ENCODE data around the gene GFOD1. TPM values are rescaled to one million over a fixed set of nuclear protein-coding genes. Genes with fewer than 3 reads are reported as not detected.
A peak's percentile ranks its signal among the peaks of the same experiment; 100 is the strongest.

GFOD1 gene
- total RNA-seq, 1 donor, result 17.5 TPM

GRCh38 chr6:13427801-13428582 is 59.4 kb downstream of the GFOD1 start:
- DNase-seq (ENCODE audit: low read depth in 2 of 3, low spot score in 2 of 3), result peak in 2 of 3 donors; percentile 71 to 73

DNA sequence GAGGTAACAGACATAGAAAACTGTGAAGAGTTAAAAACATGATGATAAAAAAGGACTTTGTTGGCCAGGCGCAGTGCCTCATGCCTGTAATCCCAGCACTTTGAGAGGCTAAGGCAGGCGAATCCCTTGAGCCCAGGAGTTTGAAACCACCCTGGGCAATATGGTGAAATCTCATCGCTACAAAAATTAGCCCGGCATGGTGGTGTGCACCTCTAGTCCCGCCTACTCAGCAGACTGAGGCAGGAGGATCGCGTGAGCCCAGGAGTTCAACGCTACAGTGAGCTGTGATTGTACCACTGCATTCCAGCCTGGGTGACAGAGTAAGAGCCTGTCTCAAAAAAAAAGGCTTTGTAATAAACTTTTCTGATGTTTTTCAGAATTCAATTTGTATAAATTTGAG is 60.1 kb downstream of the GFOD1 start:
- DNase-seq (ENCODE audit: low read depth in 2 of 3, low spot score in 2 of 3), result no peak

DNA sequence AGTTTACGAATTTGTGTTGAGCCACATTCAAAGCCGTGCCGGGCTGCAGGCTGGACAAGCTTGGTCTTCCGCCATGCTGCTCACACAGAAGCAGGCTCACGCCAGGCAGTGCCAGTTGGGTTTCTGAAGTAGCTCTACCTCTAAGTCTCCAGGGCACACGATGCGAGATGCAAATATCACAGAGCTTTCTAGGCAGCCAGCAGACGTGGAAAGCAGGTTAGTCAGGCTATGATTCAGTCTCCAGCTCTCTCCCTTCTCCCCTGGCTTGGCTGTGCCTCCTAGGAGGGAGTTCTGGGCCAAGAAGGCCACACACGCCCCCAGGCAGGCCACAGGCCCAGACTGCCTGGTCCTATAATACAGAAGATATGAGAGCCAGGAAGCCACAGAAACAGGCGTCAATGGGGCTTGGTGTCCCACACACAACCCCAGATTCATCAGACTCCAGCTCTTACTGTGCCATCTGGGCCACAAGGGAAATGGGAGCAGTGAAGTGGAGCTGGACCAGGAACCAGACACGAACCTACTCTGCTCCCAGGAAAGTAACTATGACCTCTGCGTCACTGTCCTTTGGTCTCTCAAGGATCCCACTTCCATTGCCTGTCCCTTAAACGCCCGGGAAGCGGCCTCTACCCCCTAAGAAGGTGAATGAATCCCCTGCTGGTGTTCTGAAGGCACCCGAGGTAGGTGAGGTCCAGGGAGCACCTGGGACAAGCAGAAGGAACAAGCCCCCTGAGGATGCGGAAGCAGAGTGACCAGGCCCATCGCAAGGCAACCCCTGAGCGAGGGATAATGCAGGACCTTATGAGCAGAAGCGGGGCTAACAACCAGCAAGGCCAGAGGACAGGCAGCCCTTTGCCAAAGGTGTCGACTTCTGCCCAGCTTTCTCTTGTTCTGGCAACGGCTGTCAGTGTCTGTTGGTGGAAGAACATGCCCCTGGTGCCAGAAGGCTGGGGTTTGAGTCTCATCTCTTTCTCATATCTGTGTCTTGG is 61.2 kb downstream of the GFOD1 start:
- no peak for DNase-seq (ENCODE audit: low read depth in 2 of 3, low spot score in 2 of 3)

DNA sequence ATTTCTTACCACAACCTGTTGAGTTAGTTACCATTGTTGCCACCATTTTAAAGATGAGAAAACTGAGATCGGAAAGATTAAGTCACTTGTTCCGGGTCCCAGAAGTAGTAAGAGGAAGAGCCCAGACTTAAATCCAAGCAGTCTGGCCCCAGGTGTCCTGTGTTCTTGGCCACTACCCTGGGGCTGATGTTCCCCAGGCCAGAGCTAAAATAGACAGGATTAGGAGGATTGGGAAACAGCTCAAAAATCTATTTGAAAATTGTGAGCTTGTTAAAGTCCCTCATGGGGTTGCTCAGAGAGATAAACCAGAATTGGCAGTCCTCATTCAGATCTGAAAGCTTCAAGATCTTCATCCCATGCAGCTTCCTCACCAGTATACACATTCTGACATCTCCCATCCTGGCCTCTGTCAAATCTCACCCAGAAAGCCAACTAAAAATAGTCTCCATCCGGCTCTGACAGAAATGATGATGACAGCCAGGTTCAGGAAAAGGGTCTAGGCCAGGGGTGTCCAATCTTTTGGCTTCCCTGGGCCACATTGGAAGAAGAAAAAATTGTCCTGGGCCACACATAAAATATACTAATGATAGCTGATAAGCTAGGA is 62.0 kb downstream of the GFOD1 start:
- no peak for DNase-seq (ENCODE audit: low read depth in 2 of 3, low spot score in 2 of 3)

GRCh38 chr6:13423252-13423651 is 64.1 kb downstream of the GFOD1 start:
- no peak for DNase-seq (ENCODE audit: low read depth in 2 of 3, low spot score in 2 of 3)

- DNase-seq (ENCODE audit: low read depth in 2 of 3, low spot score in 2 of 3), result no peak
Observed at GRCh38 chr6:13422681-13423221, 64.6 kb downstream of the GFOD1 start.

DNA sequence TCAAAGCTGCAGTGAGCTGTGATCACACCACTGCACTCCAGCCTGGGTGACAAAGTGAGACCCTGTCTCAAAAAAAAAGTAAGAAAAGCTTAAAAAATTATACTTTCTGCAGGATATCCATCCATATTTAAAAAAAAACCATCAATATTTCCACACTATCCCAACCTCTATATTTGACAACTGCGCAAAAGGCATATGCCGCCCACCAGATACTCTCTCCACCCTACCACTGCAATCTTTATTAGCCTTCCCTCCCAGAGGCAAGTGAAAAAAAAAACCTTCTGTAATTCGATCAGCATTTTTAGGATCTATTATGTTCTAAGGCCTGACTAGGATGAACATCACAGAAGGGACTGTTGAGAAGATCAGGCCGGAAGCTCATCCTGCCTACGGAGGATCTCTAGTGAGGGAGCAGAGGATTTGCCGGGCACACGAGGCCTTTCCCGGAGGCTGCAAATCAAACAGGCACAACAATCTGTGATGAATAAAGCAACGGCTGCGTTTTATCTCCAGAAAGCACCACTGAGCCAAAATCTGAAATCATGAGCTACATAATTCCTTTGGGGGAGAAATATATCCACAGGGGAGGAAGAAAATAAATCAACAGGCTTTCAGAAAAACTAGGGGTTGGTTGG is 65.9 kb downstream of the GFOD1 start:
- no peak for DNase-seq (ENCODE audit: low read depth in 2 of 3, low spot score in 2 of 3)

DNA sequence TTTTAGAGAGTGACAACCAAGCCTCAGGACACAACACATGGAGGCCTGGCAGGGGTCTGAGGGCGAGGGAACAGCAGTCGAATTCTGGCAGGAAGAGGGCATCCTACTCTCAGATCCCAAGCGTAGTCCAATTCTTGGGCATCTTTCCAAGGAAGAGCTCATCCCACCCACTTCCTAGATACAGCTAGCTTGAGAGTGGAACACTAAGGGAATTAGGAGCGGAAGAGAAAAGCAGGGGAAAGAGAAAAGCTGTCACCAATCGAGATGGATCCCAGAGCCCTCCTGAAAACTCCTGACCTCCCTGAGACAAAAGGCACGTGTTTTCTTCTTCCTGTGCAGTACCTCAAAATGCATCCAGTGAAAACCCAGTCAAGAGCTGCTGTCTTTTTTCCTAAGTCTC is 67.1 kb downstream of the GFOD1 start:
- no peak for DNase-seq (ENCODE audit: low read depth in 2 of 3, low spot score in 2 of 3)

GRCh38 chr6:13419422-13420195 is 67.8 kb downstream of the GFOD1 start:
- DNase-seq (ENCODE audit: low read depth in 2 of 3, low spot score in 2 of 3), result peak in 1 of 3 donors; percentile 58

- no peak for DNase-seq (ENCODE audit: low read depth in 2 of 3, low spot score in 2 of 3)
Observed at GRCh38 chr6:13418844-13419243, 68.6 kb downstream of the GFOD1 start.

DNA sequence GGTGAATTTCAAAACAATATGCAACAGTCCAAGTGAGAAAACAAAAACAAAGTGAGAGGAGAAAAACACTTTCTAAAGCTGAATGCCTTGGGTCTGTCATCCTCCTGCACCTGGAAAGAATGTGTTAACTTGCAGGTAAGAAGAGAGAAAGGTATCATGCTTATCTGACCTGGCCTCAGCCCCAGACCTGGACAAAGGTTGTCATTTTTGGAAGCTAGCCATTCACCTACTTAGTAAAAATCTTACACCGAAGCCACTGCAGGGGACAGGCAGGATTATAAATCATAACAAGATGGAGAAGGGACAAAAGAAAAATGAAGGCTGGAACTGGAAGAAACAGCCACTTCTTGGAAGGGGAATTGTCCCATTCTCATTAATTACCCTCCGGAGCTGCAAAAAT is 69.4 kb downstream of the GFOD1 start:
- no peak for DNase-seq (ENCODE audit: low read depth in 2 of 3, low spot score in 2 of 3)

DNA sequence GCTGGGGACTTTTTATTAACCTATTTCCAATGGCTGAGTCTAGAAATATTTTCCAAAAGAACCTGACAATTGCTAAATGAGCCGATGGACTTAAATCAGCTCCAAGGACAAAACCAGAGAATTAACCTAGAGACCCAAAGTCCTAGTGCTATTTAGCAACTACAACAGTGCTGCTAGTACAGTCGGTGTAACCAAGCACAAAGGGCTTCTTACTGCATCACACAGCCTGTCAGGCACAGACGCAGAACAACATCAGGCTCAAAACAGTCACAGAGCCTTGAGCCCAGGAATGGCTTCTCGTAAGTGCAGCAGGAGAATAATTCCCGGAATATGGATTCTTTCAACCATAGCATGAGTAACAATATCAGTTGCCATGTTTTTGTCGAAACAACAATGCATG is 70.0 kb downstream of the GFOD1 start:
- no peak for DNase-seq (ENCODE audit: low read depth in 2 of 3, low spot score in 2 of 3)

- DNase-seq (ENCODE audit: low read depth in 2 of 3, low spot score in 2 of 3), result no peak
Observed at GRCh38 chr6:13415283-13415682, 72.1 kb downstream of the GFOD1 start.

- DNase-seq (ENCODE audit: low read depth in 2 of 3, low spot score in 2 of 3), result peak in 1 of 3 donors; percentile 75
Observed at GRCh38 chr6:13413900-13414555, 73.4 kb downstream of the GFOD1 start.

DNA sequence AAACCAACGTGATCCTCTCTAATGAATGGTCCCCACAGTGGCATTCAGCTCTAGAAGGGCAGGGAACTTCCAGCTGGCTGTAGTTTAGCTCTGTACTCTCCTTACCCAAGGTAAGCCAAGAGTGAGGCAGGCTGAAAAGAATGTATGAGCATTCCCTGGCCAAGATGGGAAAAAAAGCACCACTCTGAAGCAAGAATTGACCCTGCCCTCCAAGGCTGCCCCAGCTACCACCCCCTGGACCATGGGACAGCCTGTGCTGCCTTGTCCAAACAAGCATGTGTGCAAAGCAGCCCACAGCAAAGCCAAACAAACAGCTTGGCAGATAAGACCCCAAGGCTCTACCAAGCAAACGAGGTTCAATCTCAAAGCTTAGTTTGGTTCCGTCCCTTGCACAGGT is 73.9 kb downstream of the GFOD1 start:
- DNase-seq (ENCODE audit: low read depth in 2 of 3, low spot score in 2 of 3), result no peak

DNA sequence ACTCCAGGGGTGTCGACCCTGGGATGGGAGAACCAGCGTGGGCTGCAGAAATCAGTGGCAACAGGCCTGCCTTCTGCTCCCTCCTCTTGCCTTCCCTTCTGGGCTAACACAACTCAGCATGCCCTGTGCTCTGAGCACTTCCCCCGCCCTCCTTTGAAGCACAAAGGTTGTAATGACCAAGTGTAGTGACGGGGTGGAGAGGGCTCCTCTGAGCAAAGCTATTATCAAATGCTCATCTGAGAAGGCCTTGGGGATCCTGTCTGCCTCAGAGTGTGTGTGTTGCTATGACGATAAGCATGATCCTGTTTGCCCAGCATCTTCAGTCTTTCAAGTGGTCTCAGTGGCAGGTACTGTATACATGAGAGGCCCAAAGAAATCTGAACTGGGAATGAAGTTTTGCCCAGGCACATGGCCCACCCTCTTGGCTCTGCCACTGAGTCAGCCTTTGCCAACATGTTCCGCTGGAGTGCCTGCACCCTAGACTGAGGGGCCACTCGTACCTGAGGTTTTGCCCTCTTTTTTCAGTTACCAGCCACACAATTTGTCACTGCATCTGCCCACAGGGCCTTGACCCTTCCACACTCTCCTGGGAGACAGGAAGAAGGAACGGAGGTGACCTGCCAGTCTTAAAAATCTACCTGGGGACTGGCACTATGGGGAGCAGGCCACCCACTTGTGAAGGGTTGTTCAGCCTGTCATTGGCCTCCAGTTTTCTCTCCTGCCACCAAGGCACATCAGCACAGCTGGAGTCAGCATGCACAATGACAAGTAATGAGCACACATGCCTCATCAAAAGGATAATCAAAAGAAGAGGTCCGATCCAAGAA is 74.5 kb downstream of the GFOD1 start:
- DNase-seq (ENCODE audit: low read depth in 2 of 3, low spot score in 2 of 3), result no peak

DNA sequence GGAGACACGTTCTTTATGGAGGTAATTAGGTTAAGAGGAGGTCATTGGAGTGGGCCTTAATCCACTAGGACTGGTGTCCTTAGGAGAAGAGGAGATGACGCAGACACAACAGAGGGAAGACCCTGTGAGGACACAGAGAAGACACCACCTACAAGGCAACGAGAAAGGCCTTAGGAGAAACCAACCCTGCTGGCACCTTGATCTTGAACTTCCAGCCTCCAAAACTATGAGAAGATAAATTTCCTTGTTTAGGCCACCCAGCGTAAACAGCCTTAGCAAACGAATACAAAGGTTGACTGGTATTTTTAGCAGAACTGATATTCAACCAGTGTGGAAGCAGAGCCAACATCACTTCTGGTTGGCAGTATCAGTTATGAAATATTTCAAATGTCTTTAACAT is 75.2 kb downstream of the GFOD1 start:
- no peak for DNase-seq (ENCODE audit: low read depth in 2 of 3, low spot score in 2 of 3)

GRCh38 chr6:13411484-13411883 is 75.9 kb downstream of the GFOD1 start:
- DNase-seq (ENCODE audit: low read depth in 2 of 3, low spot score in 2 of 3), result no peak
